GM12801 (cell line): ENCODE results near the gene RAB27A.

Experiments
- CTCF ChIP-seq: IDR thresholded peaks from one replicate; pipeline ENCODE4 v1.5.1; 2011; ENCODE audit warnings: control low read depth; ENCODE audit not compliant: insufficient read length; ENCODE audit errors: extremely low read depth

The RAB27A gene

GRCh38 chr15:55250941-55251340 is 38.7 kb downstream of the RAB27A start:
- no peak for TF ChIP-seq CTCF

GRCh38 chr15:55250392-55250791 is 39.2 kb downstream of the RAB27A start:
- TF ChIP-seq CTCF = no peak

- no peak for TF ChIP-seq CTCF
These were observed 40.7 kb downstream of the RAB27A start for GRCh38 chr15:55248895-55249294.

GRCh38 chr15:55247766-55248427 is 41.7 kb downstream of the RAB27A start:
- no peak for TF ChIP-seq CTCF

- TF ChIP-seq CTCF = no peak
These were observed 42.3 kb downstream of the RAB27A start for GRCh38 chr15:55247311-55247710.

GRCh38 chr15:55246567-55246966 is 43.0 kb downstream of the RAB27A start:
- TF ChIP-seq CTCF = no peak

- TF ChIP-seq CTCF = no peak
These were observed 44.6 kb downstream of the RAB27A start for GRCh38 chr15:55245059-55245458.
